HEK293 (cell line): Measurements from ENCODE around the gene ZFP62.
"Not testable (repeated sequence)": the region's sequence is repeated elsewhere in the genome, so short reads cannot be mapped to it uniquely, and the experiment has no call there.

Experiments
- CTCF ChIA-PET: fragments of 350-600 bp; formaldehyde crosslinking; extraction: SDS; loops from one replicate; lab custom pipeline; 2021; ENCODE audit warnings: antibody characterized with exemption; lab: Yijun Ruan, JAX
- POLR2A ChIA-PET: fragments of 300-600 bp; formaldehyde crosslinking; extraction: SDS; loops from one replicate; lab custom pipeline; 2020; ENCODE audit warnings: antibody characterized with exemption, inconsistent platforms; lab: Yijun Ruan, JAX
- H3K27ac ChIP-seq: fragments of 200-500 bp; sonication (Bioruptor generic); 2 replicates; pipeline ENCODE4 v1.5.1; 2014; ENCODE audit warnings: low read depth, low read length, control low read depth, inconsistent platforms; ENCODE audit errors: extremely low read depth
- H3K36me3 ChIP-seq, 2 experiments: fragments of 200-500 bp in 1 of 2; sonication (Bioruptor generic) in 1 of 2; 1 replicate in 1 of 2; 2 replicates in 1 of 2; pipeline ENCODE4 v1.5.1; 2014 to 2017; ENCODE audit warnings: inconsistent platforms in 2 of 2, low read length in 2 of 2; ENCODE audit not compliant: control insufficient read depth in 2 of 2, insufficient read depth in 1 of 2
- H3K4me1 ChIP-seq: fragments of 200-500 bp; sonication (Bioruptor generic); 2 replicates; pipeline ENCODE4 v1.5.1; 2014; ENCODE audit warnings: mild to moderate bottlenecking, low read length, inconsistent platforms; ENCODE audit not compliant: control insufficient read depth, insufficient read depth
- H3K4me3 ChIP-seq: 2 replicates; pipeline ENCODE4 v1.5.1; 2011; ENCODE audit warnings: low read depth, mild to moderate bottlenecking, control low read depth, low read length, moderate library complexity
- H3K9me3 ChIP-seq: fragments of 200-500 bp; sonication (Bioruptor generic); 2 replicates; pipeline ENCODE4 v1.5.1; 2014; ENCODE audit warnings: low read depth, low read length, inconsistent platforms; ENCODE audit not compliant: control insufficient read depth, insufficient read depth
- AEBP2 ChIP-seq: fragments of 450-650 bp; formaldehyde crosslinking; IDR thresholded peaks from 2 replicates; pipeline ENCODE4 v1.5.1; 2016; ENCODE audit warnings: missing biosample characterization, missing genetic modification characterization, borderline replicate concordance
- KLF16 ChIP-seq: fragments of 450-650 bp; formaldehyde crosslinking; IDR thresholded peaks from 2 replicates; pipeline ENCODE4 v1.5.1; 2017; ENCODE audit warnings: missing biosample characterization, missing genetic modification characterization
- ZBTB1 ChIP-seq: fragments of 450-650 bp; formaldehyde crosslinking; IDR thresholded peaks from 2 replicates; pipeline ENCODE4 v1.5.1; 2016; ENCODE audit warnings: missing biosample characterization, missing genetic modification characterization
- ZBTB8A ChIP-seq: fragments of 450-650 bp; formaldehyde crosslinking; IDR thresholded peaks from 2 replicates; pipeline ENCODE4 v1.5.1; 2016; ENCODE audit warnings: missing biosample characterization, missing genetic modification characterization
- ZNF112 ChIP-seq: fragments of 450-650 bp; formaldehyde crosslinking; IDR thresholded peaks from 2 replicates; pipeline ENCODE4 v1.5.0; 2017; ENCODE audit warnings: missing biosample characterization, missing genetic modification characterization
- ZNF138 ChIP-seq: fragments of 450-650 bp; formaldehyde crosslinking; IDR thresholded peaks from 2 replicates; pipeline ENCODE4 v1.5.1; 2016; ENCODE audit warnings: missing biosample characterization, missing genetic modification characterization, borderline replicate concordance
- ZNF146 ChIP-seq: fragments of 450-650 bp; formaldehyde crosslinking; IDR thresholded peaks from 2 replicates; pipeline ENCODE4 v1.5.1; 2016; ENCODE audit warnings: missing biosample characterization, missing genetic modification characterization
- ZNF175 ChIP-seq: fragments of 450-650 bp; formaldehyde crosslinking; IDR thresholded peaks from 2 replicates; pipeline ENCODE4 v1.5.1; 2016; ENCODE audit warnings: missing biosample characterization, missing genetic modification characterization
- ZNF280D ChIP-seq: fragments of 450-650 bp; formaldehyde crosslinking; IDR thresholded peaks from 2 replicates; pipeline ENCODE4 v1.5.1; 2016; ENCODE audit warnings: missing biosample characterization, missing genetic modification characterization
- ZNF366 ChIP-seq: fragments of 450-650 bp; formaldehyde crosslinking; conservative IDR thresholded peaks from 2 replicates; pipeline ENCODE4 v1.5.1; 2016; ENCODE audit warnings: missing biosample characterization, missing genetic modification characterization
- ZNF426 ChIP-seq: fragments of 450-650 bp; formaldehyde crosslinking; IDR thresholded peaks from 2 replicates; pipeline ENCODE4 v1.5.1; 2017; ENCODE audit warnings: missing biosample characterization, missing genetic modification characterization, mild to moderate bottlenecking, inconsistent platforms, moderate library complexity
- ZNF449 ChIP-seq: fragments of 450-650 bp; formaldehyde crosslinking; IDR thresholded peaks from 2 replicates; pipeline ENCODE4 v1.5.1; 2017; ENCODE audit warnings: missing biosample characterization, mild to moderate bottlenecking, missing genetic modification characterization, moderate library complexity
- ZNF580 ChIP-seq: fragments of 450-650 bp; formaldehyde crosslinking; IDR thresholded peaks from 2 replicates; pipeline ENCODE4 v1.5.1; 2016; ENCODE audit warnings: missing biosample characterization, missing genetic modification characterization
- ZNF596 ChIP-seq: fragments of 450-650 bp; IDR thresholded peaks from 2 replicates; pipeline ENCODE4 v1.5.0; 2018; ENCODE audit warnings: missing biosample characterization, mild to moderate bottlenecking, missing genetic modification characterization, moderate library complexity
- ZNF621 ChIP-seq: fragments of 450-650 bp; formaldehyde crosslinking; IDR thresholded peaks from 2 replicates; pipeline ENCODE4 v1.5.1; 2017; ENCODE audit warnings: missing biosample characterization, missing genetic modification characterization
- ZNF626 ChIP-seq: fragments of 450-650 bp; sonication (Bioruptor Pico); formaldehyde crosslinking; IDR thresholded peaks from 2 replicates; pipeline ENCODE4 v1.5.1; 2018; ENCODE audit warnings: missing biosample characterization, missing genetic modification characterization, inconsistent platforms
- ZNF658 ChIP-seq: fragments of 450-650 bp; formaldehyde crosslinking; IDR thresholded peaks from 2 replicates; pipeline ENCODE4; 2016; ENCODE audit warnings: missing biosample characterization, missing genetic modification characterization
- ZNF704 ChIP-seq: fragments of 450-650 bp; formaldehyde crosslinking; IDR thresholded peaks from 2 replicates; pipeline ENCODE4 v1.5.1; 2016; ENCODE audit warnings: missing biosample characterization, missing genetic modification characterization
- ZNF792 ChIP-seq: fragments of 450-650 bp; formaldehyde crosslinking; IDR thresholded peaks from 2 replicates; pipeline ENCODE4 v1.5.1; 2016; ENCODE audit warnings: missing biosample characterization, missing genetic modification characterization

ZFP62 gene

GRCh38 chr5:180898621-180899246, 37.7 kb upstream of the ZFP62 start, which contains the start of gene BTNL8 (continued):
- no peak for TF ChIP-seq ZNF449 (tag by site-specific recombination)

GRCh38 chr5:180895330-180895729, 34.3 kb upstream of the ZFP62 start:
- CTCF ChIA-PET, H3K4me3 ChIP-seq, H3K27ac ChIP-seq, H3K4me1 ChIP-seq, H3K36me3 ChIP-seq, POLR2A ChIA-PET, H3K9me3 ChIP-seq: not testable (repeated sequence)
- TF ChIP-seq ZNF280D (peak; percentile 69), ZNF146 (peak; percentile 87)

GRCh38 chr5:180889381-180889780, 28.3 kb upstream of the ZFP62 start:
- ChIA-PET POLR2A (no interaction called here), CTCF (no interaction called here)
- no peaks in the 10 kb centered on the region for H3K9me3 ChIP-seq
- no peaks in the 10 kb centered on the region for H3K4me1 ChIP-seq
- no peak for TF ChIP-seq ZBTB8A (tag by site-specific recombination)
- no peak for TF ChIP-seq KLF16 (tag by site-specific recombination)
- TF ChIP-seq ZNF366 = no peak
- no peak for TF ChIP-seq ZNF658
- TF ChIP-seq ZNF596 (tag by site-specific recombination) = no peak
- no peak for TF ChIP-seq ZNF426 (tag by site-specific recombination)
- no peak for TF ChIP-seq ZNF792
- no peak for TF ChIP-seq ZNF621 (tag by site-specific recombination)
- no peak for TF ChIP-seq ZNF112 (tag by site-specific recombination)
- no peak for TF ChIP-seq ZNF138 (tag by site-specific recombination)
- TF ChIP-seq ZNF580 = no peak
- TF ChIP-seq AEBP2 (tag by site-specific recombination) = no peak
- no peak for TF ChIP-seq ZBTB1
- TF ChIP-seq ZNF626 (tag by site-specific recombination) = no peak
- no peak for TF ChIP-seq ZNF175 (tag by site-specific recombination)
- TF ChIP-seq ZNF704 (tag by site-specific recombination) = no peak
- H3K27ac ChIP-seq = no peak overlapping the region
- H3K36me3 ChIP-seq = no peaks in the 10 kb centered on the region
- H3K4me3 ChIP-seq = no peak overlapping the region
